Measurements from ENCODE around the gene AQP5.

Gene AQP5

DNA sequence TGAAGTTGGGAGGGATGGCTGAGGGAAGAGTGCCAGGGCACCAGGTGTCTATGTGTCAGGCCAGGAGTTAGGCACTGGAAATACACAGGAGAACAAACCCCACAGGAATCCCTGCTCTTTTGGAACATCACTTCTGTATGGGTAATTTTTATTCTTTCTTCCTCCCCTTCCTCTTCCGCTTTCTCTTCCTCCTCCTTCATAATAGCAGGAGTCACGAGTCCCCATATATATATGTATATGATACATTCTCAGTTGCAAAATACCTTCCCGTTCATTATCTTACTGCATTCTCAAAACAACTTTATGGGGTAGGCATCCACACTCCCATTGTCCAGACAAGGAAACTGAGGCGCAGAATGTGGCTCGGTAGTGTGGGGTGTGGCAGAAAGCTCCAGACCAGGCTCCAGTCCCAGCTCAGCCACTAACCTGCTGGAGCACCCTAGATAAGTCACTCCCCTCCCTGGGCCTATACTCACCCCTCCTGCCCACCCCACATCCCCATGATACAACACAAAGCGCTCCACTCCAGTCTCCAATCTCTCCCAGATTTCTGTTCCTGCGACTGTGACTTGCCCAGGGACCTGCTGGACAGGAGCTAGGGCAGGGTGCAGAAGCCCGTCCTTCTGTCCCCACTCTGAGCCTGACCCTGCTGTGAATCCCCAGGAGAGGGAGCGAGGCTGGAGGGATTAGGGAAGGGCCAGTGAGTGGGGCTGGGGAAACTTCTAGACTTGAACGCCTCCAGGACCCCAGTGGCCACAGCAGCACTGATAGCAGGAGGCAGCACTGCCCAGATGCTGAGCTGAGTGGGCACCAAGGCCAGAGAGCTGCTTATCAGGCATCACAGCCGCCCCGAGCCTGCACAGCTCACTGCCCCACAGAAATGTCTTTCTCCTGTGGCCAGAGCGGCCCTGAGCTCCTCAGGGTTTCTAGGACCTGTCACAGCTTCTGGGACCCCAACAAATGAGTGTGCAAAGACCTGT is 12.5 kb upstream of the AQP5 start:
- Histone ChIP-seq H3K9me3 (ENCODE audit: low read length) (no peaks in the 10 kb centered on the region), H3K4me1 (ENCODE audit: insufficient read depth, low read length) (no peaks in the 10 kb centered on the region), H2AFZ (ENCODE audit: low read depth, low read length) (no peak overlapping the region), H3K27me3 (ENCODE audit: insufficient read depth, low read length) (peaks cover 17% of the 10 kb centered on the region), H3K4me3 (ENCODE audit: low read length) (no peak overlapping the region), H3K36me3 (ENCODE audit: insufficient read depth, low read length) (no peaks in the 10 kb centered on the region)

DNA sequence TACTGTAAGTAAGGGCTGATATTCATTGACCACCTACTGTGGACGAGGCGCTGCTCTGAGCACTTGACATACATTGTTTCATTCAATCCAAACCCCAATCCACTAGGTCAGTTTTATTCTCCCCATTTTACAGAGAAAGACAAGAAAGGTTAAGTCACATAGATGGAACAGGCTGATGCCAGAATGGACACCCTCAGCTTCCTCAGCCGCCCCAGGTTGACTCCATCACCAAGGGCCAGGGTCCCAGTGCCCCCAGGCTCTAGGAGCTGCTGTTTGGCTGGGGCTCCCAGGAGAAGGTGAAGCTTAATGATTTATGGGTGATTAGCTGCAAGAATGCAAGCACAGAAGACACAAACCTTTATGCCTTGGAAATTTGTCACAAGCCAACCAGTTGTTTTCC is 11.8 kb upstream of the AQP5 start:
- Histone ChIP-seq H3K36me3 (ENCODE audit: insufficient read depth, low read length) (no peaks in the 10 kb centered on the region), H2AFZ (ENCODE audit: low read depth, low read length) (no peak overlapping the region), H3K9me3 (ENCODE audit: low read length) (no peaks in the 10 kb centered on the region), H3K4me1 (ENCODE audit: insufficient read depth, low read length) (no peaks in the 10 kb centered on the region), H3K27me3 (ENCODE audit: insufficient read depth, low read length) (peaks cover 10% of the 10 kb centered on the region), H3K4me3 (ENCODE audit: low read length) (no peak overlapping the region)

DNA sequence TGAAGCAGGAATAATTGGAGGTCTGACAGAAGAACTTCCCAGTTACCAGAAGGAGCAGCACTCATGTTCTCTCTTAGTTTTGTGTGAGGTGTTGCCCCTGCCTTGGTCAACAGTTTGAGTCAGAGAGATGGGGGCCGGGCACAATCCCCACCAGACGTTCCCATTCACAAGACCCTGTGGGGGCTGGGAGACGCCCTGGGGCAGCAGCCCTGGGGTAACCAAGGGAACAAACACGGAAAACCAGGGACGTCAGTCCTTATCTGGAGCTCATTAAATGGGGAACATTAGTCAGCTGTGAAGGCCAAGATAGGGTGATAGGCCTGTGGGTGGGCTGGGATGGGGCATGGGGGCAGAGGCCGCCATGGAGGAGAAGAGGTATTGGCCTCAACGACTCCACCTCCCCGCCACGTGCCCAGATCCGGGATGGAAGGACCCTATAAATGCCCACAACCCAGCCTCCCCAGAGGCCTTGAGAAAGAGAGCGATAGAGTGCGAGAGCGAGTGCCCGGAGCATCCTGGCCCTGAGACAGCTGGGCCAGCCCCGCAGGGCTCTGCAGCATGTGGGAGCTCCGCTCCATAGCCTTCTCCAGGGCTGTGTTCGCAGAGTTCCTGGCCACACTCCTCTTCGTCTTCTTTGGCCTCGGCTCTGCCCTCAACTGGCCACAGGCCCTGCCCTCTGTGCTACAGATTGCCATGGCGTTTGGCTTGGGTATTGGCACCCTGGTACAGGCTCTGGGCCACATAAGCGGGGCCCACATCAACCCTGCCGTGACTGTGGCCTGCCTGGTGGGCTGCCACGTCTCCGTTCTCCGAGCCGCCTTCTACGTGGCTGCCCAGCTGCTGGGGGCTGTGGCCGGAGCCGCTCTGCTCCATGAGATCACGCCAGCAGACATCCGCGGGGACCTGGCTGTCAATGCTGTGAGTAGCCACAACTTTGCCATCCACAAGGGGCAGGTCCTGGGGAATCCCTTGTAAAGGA is 11.1 kb upstream of the AQP5 start, which contains the start of gene AQP2:
TSS of gene AQP2 (plus strand) at position 465 of the 979 bp plus-strand sequence. CDS start at position 559, 94 bp downstream.
- H3K4me3 ChIP-seq (ENCODE audit: low read length), result no peak within 1 kb of the TSS
- no peaks in the 10 kb centered on the region for H3K4me1 ChIP-seq (ENCODE audit: insufficient read depth, low read length)
- no peaks in the 10 kb centered on the region for H3K36me3 ChIP-seq (ENCODE audit: insufficient read depth, low read length)
- H3K9me3 ChIP-seq (ENCODE audit: low read length), result no peaks in the 10 kb centered on the region
- no peak within 1 kb of the TSS for H2AFZ ChIP-seq (ENCODE audit: low read depth, low read length)
- peaks cover 9% of the 10 kb centered on the region for H3K27me3 ChIP-seq (ENCODE audit: insufficient read depth, low read length)

DNA sequence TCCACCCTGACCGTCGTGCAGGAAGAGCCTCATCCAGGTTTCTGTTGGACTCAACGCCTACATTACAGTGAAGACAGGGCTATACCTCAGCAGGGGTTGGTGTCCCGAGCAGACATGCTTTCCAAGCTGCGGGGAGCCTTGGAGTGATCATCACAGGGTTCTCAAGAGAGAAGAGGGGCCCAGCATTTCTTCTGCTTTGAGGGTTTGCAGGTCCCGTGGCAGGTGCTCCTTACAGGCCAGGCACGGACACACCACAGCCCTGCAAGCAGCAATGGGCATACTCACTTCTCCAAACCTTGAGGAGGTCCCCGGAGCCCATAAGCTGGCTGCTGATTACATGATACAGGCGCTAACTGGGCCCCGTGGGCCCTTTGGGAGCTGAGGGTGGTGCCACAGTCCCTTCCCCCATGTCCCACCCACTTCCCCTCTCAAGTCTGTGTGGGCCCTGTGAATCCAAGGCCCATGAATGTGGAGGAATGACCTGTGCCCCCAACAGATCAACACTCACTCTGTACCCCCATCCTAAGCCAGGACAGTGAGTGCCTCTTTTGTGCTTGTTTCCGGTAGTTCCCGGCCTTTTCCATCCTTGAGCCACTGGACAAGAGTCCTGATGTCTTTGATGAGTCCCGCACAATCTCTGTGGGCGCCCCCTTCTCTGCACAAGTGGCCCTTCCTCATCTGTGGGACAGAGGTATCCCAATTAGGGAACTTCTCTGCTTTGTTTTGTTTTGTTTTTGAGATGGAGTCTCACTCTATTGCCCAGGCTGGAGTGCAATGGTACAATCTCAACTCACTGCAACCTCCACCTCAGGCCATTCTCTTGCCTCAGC is 10.0 kb upstream of the AQP5 start:
- Histone ChIP-seq H3K27me3 (ENCODE audit: insufficient read depth, low read length) (peaks cover 7% of the 10 kb centered on the region), H3K4me1 (ENCODE audit: insufficient read depth, low read length) (no peaks in the 10 kb centered on the region), H3K9me3 (ENCODE audit: low read length) (no peaks in the 10 kb centered on the region), H2AFZ (ENCODE audit: low read depth, low read length) (no peak overlapping the region), H3K36me3 (ENCODE audit: insufficient read depth, low read length) (no peaks in the 10 kb centered on the region), H3K4me3 (ENCODE audit: low read length) (no peak overlapping the region)

DNA sequence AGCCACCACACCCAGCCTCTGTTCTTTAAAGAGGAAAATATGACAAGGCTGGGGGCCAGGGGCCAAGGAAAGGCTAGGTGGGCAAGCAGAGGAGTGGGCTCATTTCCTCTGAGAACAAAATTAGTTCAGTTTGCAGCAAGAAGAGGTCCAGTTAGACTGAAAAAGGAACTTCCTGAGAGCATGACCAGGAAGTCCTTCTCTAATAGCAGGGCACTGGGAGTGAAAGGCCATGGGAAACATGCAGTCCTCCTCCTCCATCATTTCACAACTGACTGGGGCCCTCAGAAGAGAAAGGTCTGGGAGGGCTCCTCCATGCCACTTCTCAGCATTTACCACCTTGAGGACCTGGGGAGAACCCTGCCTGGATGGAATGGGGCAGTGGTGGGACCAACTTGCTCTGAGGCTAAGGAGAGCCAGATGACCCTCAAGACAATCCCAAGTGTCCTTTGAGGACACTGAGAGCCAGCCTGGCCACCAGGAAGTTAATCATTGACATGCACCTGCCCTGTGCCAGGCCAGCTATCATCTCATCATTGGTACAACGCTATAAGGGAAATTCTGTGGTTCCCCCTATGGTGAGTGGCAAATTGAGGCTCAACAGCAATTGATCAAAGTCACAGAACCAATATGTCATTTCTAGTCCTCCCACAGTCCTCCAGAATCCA is 9.1 kb upstream of the AQP5 start:
- no peak overlapping the region for H3K4me3 ChIP-seq (ENCODE audit: low read length)
- H3K27me3 ChIP-seq (ENCODE audit: insufficient read depth, low read length), result peaks cover 7% of the 10 kb centered on the region
- no peak overlapping the region for H2AFZ ChIP-seq (ENCODE audit: low read depth, low read length)
- H3K36me3 ChIP-seq (ENCODE audit: insufficient read depth, low read length), result no peaks in the 10 kb centered on the region
- no peaks in the 10 kb centered on the region for H3K4me1 ChIP-seq (ENCODE audit: insufficient read depth, low read length)
- H3K9me3 ChIP-seq (ENCODE audit: low read length), result no peaks in the 10 kb centered on the region

DNA sequence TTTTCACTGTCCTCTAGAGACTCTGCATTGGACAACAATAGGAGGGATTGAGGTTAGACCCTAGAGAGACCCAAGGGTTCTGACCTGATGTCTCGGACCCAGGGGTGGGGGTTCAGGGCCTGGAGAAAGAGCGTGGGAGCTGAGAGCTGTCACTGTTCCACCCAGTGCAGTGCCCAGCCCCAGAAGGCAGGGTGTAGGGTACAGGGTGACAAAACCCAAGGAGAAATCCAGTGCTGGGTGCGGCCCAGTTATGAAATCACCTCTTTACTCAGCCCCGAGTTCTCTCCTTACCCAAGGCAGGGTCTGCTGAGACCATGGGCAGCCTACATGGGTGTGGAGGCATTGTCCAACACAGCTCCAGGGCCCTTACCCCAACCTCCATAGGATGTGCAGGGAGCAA is 8.5 kb upstream of the AQP5 start:
- Histone ChIP-seq H3K4me3 (ENCODE audit: low read length) (no peak overlapping the region), H3K36me3 (ENCODE audit: insufficient read depth, low read length) (no peaks in the 10 kb centered on the region), H2AFZ (ENCODE audit: low read depth, low read length) (no peak overlapping the region), H3K9me3 (ENCODE audit: low read length) (no peaks in the 10 kb centered on the region), H3K4me1 (ENCODE audit: insufficient read depth, low read length) (no peaks in the 10 kb centered on the region), H3K27me3 (ENCODE audit: insufficient read depth, low read length) (peaks cover 7% of the 10 kb centered on the region)

DNA sequence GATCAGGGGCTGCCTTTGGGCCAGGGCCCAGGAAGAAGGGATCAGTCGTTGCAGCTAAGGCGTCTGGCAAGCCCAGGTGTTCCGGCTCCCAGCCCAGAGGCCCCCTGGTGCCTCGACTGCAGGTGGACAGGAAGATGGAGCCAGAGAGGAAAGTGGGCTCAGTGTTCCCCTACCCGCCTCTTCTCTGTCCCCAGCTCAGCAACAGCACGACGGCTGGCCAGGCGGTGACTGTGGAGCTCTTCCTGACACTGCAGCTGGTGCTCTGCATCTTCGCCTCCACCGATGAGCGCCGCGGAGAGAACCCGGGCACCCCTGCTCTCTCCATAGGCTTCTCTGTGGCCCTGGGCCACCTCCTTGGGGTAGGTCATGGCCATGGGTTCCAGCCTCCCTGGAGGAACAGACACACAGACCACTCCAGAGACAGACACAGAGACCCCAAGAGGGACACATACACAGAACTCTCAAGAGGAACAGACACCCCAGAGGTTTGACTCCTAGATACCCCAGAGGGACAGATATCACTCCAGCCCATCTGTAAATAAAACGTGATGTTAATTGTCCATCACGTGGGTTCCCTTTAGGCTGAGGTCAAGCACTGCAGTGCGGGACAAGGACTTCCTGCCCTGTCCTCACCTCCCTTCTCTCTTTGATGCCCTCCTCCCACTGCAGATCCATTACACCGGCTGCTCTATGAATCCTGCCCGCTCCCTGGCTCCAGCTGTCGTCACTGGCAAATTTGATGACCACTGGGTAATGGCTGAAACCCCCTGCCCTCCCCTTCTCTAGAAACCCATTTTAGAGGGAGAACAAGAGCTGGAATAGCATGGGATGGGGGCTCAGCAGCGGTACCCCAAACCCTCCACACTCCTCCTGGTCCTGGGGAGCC is 7.5 kb upstream of the AQP5 start:
- Histone ChIP-seq H3K4me1 (ENCODE audit: insufficient read depth, low read length) (peaks cover 5% of the 10 kb centered on the region), H3K27me3 (ENCODE audit: insufficient read depth, low read length) (peaks cover 7% of the 10 kb centered on the region)

DNA sequence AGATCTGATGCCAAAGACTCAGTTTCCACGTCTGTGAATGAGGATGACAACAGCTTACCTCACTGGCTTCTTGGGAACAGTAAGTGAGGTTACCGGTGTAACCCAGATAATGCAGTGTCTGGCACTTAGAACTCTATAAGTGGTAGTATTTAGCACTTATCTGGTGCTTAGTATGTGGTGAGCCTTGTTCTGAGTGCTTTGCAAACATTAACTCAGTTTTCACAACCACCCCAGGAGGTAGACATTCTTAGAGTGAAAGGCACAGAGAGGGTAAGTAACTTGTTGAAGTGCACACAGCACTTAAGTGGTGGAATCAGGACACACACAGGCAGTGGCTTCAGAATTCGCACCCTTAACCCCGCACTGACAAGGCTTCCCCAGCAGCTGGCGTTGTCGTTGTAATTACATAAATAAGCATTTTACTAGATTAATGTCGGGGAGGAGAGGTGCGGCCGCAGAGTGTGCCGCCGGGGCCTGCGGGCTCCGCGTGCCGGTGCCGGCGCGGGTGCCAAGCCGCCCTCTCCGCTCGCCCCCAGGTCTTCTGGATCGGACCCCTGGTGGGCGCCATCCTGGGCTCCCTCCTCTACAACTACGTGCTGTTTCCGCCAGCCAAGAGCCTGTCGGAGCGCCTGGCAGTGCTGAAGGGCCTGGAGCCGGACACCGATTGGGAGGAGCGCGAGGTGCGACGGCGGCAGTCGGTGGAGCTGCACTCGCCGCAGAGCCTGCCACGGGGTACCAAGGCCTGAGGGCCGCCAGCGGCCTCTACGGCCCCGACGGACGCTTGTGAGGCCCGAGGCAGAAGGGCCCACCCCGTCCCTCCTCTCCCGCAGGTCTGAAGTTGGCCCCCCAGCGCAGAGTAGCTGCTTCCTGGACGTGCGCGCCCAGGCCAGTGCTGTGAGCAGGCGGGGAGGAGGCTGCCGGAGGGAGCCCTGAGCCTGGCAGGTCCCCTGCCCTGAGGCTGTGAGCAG is 6.5 kb upstream of the AQP5 start:
- H3K36me3 ChIP-seq (ENCODE audit: insufficient read depth, low read length), result no peaks in the 10 kb centered on the region
- H3K4me3 ChIP-seq (ENCODE audit: low read length), result no peak overlapping the region
- H3K27me3 ChIP-seq (ENCODE audit: insufficient read depth, low read length), result peaks cover under 1% of the 10 kb centered on the region
- H2AFZ ChIP-seq (ENCODE audit: low read depth, low read length), result no peak overlapping the region
- no peaks in the 10 kb centered on the region for H3K9me3 ChIP-seq (ENCODE audit: low read length)
- peaks cover 14% of the 10 kb centered on the region for H3K4me1 ChIP-seq (ENCODE audit: insufficient read depth, low read length)

More for the DNA sequence above, 7.5 kb upstream of the AQP5 start:
- Histone ChIP-seq H3K36me3 (ENCODE audit: insufficient read depth, low read length) (no peaks in the 10 kb centered on the region), H3K4me3 (ENCODE audit: low read length) (no peak overlapping the region), H2AFZ (ENCODE audit: low read depth, low read length) (no peak overlapping the region), H3K9me3 (ENCODE audit: low read length) (no peaks in the 10 kb centered on the region)

DNA sequence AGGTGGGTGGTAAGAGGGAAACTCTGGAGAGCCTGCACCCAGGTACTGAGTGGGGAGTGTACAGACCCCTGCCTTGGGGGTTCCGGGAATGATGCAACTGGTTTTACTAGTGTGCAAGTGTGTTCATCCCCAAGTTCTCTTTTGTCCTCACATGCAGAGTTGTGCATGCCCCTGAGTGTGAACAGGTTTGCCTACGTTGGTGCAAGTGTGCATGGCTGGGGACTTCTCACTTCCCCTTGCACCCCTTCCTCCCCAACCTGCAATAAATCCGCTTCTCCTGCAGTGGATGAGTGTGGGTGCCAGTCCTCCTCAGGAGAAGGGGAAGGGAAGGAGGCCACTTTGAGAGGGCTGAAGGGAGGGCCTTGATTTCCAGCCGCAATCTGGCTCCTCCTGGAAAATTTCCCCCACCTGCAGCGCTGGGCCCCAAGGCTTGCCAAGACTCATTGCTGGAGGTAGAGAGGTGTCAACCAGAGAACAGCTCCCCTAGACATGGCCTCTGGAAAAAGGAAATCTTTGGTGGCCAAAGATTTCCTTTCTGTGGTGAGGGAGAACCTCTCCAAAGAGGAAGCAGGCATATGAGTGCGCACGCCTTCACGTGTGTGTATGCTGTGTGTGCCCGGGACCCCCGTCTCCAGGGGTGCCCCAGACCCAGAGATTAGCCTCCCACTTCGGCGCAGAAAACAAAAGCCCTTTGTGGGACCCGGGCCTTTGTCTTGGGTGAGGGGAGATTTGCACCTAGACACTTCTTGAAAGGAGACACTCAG is 5.6 kb upstream of the AQP5 start:
- Histone ChIP-seq H2AFZ (ENCODE audit: low read depth, low read length) (no peak overlapping the region), H3K27me3 (ENCODE audit: insufficient read depth, low read length) (no peaks in the 10 kb centered on the region), H3K36me3 (ENCODE audit: insufficient read depth, low read length) (no peaks in the 10 kb centered on the region), H3K4me1 (ENCODE audit: insufficient read depth, low read length) (peaks cover 18% of the 10 kb centered on the region), H3K4me3 (ENCODE audit: low read length) (no peak overlapping the region), H3K9me3 (ENCODE audit: low read length) (no peaks in the 10 kb centered on the region)

Data from neuron (in vitro differentiated cells).